ENCODE data around the gene TMEM101.

DNA sequence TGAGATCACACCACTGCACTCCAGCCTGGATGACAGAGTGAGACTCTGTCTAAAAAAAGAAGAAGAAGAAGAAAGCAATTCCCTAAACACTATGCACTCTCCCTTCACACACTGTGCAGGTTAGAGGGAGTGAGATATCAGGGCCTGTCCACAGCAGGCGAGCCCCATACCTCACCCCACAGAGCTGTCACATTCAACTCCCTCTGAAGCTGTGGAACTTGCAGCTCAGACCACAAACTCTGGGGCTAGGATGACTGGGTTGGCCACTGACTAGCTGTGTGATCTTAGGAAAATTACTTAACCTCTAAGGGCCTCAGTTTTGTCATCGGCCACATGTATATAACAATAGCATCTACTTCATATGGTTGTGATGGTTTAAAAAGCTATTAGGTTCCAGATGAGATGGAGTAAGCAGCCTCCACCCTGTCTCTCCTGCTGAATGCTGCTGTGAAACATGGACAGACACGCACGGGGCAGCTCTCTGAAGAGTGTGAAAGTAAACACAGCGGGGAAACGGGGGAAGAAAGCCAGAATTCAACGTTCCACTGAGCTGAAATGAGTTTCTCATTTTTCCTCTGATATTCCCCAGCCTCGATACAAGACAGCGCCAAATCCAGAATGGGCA lies 47.4 kb downstream of the TMEM101 start:
- TF ChIP-seq POLR2A (IDR thresholded peaks at IDR 0.05), result no peak
- TF ChIP-seq, protein P1, sequence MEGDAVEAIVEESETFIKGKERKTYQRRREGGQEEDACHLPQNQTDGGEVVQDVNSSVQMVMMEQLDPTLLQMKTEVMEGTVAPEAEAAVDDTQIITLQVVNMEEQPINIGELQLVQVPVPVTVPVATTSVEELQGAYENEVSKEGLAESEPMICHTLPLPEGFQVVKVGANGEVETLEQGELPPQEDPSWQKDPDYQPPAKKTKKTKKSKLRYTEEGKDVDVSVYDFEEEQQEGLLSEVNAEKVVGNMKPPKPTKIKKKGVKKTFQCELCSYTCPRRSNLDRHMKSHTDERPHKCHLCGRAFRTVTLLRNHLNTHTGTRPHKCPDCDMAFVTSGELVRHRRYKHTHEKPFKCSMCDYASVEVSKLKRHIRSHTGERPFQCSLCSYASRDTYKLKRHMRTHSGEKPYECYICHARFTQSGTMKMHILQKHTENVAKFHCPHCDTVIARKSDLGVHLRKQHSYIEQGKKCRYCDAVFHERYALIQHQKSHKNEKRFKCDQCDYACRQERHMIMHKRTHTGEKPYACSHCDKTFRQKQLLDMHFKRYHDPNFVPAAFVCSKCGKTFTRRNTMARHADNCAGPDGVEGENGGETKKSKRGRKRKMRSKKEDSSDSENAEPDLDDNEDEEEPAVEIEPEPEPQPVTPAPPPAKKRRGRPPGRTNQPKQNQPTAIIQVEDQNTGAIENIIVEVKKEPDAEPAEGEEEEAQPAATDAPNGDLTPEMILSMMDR (IDR thresholded peaks at IDR 0.05), result no peak
